T47D (cell line): ENCODE measurements around the gene RASGRF1.
"Not testable (repeated sequence)": the region's sequence is repeated elsewhere in the genome, so short reads cannot be mapped to it uniquely, and the experiment has no call there.

Source experiments
- DNase-seq, 2 experiments: peaks; one replicate each; pipeline versions ENCODE4 v3.0.0 to v3.0.0-alpha.2; 2011 to 2012; ENCODE audit warnings: low read depth in 1 of 2, low spot score in 1 of 2
- JUND ChIP-seq: IDR thresholded peaks from 2 replicates; pipeline ENCODE4 v1.6.1; 2012; ENCODE audit warnings: low read depth
- in situ Hi-C: cut with HindIII; loops from 2 replicates; pipeline ENCODE4 v1.10.0; 2016; ENCODE audit warnings: low sequenced_read_pairs, low pct_unique_long_range_greater_than_20kb

Gene RASGRF1

GRCh38 chr15:78998526-78998925, 92.1 kb downstream of the RASGRF1 start:
- no peak for TF ChIP-seq JUND
- no peak for DNase-seq
- in situ Hi-C loops, result no loop called here

- no peak for DNase-seq
- in situ Hi-C loops, result no loop called here
- TF ChIP-seq JUND, result no peak
Measured at GRCh38 chr15:78997981-78998499, 92.5 kb downstream of the RASGRF1 start.

GRCh38 chr15:78996894-78997275, 93.7 kb downstream of the RASGRF1 start:
- in situ Hi-C loops, result no loop called here
- no peak for TF ChIP-seq JUND
- no peak for DNase-seq

- DNase-seq, result no peak
- no peak for TF ChIP-seq JUND
- in situ Hi-C loops, result no loop called here
Measured at GRCh38 chr15:78995921-78996893, 94.4 kb downstream of the RASGRF1 start.

GRCh38 chr15:78995161-78995560, 95.4 kb downstream of the RASGRF1 start:
- DNase-seq, in situ Hi-C loops: not testable (repeated sequence)

- no peak for DNase-seq
- in situ Hi-C loops, result no loop called here
Measured at GRCh38 chr15:78993931-78994530, 96.5 kb downstream of the RASGRF1 start.

GRCh38 chr15:78993257-78993930, 97.2 kb downstream of the RASGRF1 start:
- in situ Hi-C loops, result no loop called here
- no peak for TF ChIP-seq JUND
- no peak for DNase-seq

More at GRCh38 chr15:78993931-78994530, 96.5 kb downstream of the RASGRF1 start:
- no peak for TF ChIP-seq JUND

GRCh38 chr15:78992416-78993256, 97.9 kb downstream of the RASGRF1 start:
- no peak for DNase-seq
- no peak for TF ChIP-seq JUND
- in situ Hi-C loops, result no loop called here

- no peak for DNase-seq
- no peak for TF ChIP-seq JUND
- in situ Hi-C loops, result no loop called here
Measured at GRCh38 chr15:78991879-78992278, 98.7 kb downstream of the RASGRF1 start.

GRCh38 chr15:78991476-78991875, 99.1 kb downstream of the RASGRF1 start:
- no peak for DNase-seq
- in situ Hi-C loops, result no loop called here
- no peak for TF ChIP-seq JUND

- TF ChIP-seq JUND, result no peak
Measured at GRCh38 chr15:78990278-78990677, 100.3 kb downstream of the RASGRF1 start.

GRCh38 chr15:78989701-78990240, 100.8 kb downstream of the RASGRF1 start:
- no peak for DNase-seq
- TF ChIP-seq JUND, result no peak
- in situ Hi-C loops, result no loop called here

More at GRCh38 chr15:78990278-78990677, 100.3 kb downstream of the RASGRF1 start:
- in situ Hi-C loops, result no loop called here
- DNase-seq, result no peak
